EH (cell line): ENCODE data around the gene ULBP3.
"Not testable (repeated sequence)": the region's sequence is repeated elsewhere in the genome, so short reads cannot be mapped to it uniquely, and the experiment has no call there.

Experiments
- DNase-seq: peaks from one replicate; pipeline ENCODE4 v3.0.0-alpha.2; 2015; ENCODE audit warnings: low read depth

Gene ULBP3

DNA sequence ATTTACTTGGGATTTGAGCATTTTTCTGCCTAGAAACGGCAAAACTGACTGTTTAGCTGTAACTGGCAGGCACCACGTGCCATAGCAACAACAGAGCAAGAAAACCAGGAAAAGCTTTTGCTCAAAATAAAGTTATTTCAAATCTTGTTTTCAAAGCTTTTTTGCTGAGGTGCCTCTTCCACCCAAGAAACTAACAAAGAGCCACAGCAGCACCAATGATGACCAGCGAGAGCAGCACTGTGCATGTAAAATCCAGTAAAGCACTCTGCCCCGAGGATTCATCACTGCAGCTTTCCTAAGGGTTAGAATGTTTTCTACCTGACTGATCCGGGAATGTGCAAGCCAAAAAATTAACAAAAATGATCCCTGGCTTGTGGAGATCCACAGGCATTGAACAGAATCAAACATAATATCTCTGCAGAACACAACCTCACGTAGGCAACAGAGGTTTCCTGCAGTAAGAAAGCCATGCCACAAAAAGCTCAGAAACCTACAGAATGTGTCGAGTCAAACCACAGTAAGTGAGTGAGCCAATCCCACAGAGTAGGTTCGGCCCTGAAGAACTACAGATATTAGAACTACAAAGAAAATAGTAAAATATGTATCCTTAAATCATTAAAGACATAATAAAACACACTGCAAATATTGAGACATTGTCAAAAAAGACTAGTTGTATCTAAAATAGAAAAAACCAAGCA is 7.4 kb upstream of the ULBP3 start:
- DNase-seq: no peak

DNA sequence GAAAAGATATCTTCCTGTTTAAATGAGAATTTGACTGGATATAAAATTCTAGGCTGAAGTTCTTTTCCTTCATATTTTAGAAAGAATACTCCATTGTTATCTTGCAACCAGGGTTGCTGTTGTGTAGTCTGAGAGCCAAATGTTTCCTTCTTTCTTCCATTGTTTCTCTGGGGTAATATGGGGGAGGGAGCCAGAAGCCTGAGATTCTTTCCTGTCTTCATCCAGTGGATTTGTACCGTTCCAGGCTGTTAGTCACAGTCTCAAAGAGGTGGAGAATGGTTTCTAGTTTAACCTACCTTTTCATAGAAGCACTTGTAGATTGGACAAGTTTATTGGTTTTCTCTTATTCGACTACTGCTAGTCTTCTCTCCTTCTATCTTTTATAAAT is 6.1 kb upstream of the ULBP3 start:
- no peak for DNase-seq

DNA sequence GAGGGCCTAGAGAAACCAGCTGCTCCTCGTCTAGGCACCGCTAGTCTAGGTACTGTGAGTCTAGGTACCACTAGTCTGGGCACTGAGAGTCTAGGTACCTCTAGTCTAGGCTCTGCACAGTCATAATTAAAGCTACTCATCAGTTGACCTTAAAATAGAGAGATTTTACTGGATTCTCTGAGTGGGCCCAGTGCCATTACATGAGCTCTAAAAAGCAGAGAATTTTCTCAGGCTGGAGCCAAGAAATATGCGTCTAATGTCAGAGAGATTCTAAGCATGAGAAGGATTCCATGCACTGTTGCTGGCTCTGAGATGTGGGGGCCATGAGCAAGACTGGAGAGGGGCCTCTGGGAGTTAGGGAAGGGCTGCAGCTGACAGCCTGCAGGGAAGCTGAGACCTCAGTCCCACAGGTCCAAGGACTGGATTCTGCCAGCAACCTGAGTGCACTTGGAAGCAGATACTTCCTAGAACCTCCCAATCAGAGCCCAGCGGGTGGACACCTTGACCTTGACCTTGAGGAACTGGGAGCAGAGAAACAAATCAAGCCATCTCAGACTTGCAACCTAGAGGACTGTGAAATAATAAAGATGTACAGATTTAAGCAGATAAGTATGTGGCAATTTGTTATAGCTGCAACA is 5.6 kb upstream of the ULBP3 start:
- DNase-seq: peak; percentile 13

DNA sequence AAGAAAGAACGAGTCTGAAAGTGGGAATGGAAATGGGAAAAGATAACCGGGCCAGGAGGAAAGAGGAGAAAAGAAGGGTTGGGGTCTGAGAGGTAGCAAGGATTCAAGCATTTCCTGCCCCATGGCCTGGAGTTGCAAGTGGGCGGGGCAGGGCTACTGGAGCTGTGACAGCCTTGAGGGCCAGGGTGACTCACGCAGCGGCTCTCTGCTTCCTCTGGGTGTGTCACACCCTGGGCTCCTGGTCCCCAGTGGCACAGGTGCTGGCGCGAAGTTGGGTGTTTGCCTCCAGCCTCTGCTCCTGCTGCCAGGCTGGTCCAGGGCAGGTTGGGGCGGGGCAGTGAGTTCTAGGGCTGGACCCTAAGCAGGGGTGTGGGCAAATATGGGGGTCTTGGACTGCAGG is 3.3 kb upstream of the ULBP3 start:
- peak; percentile 58 for DNase-seq

DNA sequence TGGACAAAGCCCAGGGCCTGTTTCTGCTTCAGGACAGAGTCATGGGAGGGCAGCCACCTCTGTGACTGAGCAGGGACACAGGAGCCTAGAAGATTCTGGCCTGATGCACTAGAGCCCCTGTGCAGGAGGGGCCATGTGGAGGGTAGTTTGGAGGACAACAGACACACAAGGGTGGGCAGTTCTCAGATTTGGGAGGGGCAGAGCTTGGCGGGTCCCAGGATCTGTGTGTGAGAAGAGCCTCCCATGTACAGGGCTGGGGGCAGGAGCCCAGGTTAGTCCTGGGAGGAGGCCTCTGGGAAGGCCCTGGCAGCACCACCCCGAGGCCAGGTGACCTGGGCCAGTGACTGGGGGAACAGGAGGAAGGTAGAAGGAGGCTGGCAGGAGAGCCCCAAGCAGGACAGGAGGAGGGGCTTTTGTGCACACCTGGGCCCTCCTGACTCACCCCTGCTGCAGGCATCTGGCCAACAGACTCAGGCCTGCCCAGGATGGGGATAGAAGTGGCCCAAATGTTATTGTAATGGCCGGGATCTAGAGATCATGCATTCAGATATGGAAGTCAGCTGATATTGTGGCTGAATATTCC is 1.4 kb upstream of the ULBP3 start:
- DNase-seq: no peak

DNA sequence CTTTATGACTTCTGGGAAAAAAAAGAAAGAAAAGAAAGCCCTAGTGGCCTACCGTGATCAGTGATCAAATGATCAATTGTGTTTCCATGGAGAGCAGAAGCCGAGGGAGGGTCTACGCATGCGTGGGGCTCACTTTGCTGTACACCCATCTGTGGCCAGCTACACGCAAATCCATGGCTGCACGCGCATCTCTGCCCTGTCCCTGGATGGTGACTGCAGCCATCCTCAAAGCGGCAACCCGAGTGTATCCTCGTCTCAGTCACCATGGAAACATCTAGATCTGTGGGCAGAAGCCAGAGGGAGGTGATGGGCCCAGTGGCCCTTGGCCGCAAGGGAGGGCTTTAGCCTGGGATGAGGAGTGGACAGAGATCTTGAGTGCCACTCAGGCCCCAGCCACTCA is 785 bp upstream of the ULBP3 start:
- no peak for DNase-seq

DNA sequence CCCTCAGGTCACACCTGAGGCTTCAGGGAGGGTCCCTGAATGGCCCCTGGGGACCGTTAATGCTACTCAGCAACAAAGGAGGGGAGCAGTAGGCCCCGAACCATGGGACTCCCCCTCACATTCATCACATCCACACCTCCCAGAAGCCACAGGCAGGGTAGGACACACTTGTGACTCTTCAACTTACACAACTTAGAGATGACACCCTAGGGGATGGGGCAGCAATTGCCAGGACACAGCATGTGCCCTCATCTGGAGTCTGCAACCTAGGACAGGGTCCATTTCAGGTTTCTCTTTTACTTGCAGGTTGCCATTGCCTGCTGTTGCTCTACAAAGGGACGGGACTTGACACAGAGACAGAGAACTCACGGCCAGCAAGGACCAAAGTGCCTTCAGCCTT is 770 bp downstream of the ULBP3 start:
- DNase-seq: peak; percentile 11

DNA sequence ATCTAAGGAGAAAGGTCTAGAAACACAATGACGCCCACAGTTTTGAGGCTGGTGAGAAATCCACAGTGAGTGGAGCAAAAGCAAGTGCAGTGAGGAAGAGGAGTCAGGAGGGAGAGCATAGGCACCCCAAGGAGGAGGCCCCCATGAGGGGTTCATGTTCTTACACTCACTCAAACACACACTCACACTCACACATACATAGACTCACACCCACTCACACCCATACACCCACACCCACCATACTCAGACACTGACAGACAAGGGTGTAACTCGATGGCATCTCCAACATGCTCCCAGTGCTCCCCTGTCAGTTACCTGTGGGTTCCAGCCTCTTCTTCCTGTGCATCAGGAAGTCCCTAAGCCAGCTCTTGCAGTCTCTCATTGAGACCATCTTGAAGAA is 3.8 kb downstream of the ULBP3 start:
- DNase-seq: no peak

DNA sequence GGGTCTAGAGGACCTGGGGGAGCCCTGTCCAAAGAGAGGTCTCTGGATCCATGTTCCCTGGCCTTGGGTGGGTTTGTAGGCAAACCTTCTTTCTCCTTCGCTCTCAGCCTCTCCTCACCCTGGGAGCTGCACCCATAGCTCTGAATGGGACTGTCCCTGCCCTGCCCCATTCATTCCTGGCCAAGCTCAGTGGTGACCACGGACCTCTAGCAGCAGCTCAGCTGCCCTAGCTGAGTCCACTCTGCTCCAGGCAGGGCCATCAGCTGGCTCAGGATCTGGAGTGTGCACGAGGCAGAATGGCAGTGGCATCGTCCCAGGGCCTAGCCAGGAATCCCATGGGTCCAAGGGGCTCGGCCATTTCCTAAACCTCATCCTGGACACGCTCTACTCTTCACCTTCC is 5.3 kb downstream of the ULBP3 start:
- DNase-seq: no peak

DNA sequence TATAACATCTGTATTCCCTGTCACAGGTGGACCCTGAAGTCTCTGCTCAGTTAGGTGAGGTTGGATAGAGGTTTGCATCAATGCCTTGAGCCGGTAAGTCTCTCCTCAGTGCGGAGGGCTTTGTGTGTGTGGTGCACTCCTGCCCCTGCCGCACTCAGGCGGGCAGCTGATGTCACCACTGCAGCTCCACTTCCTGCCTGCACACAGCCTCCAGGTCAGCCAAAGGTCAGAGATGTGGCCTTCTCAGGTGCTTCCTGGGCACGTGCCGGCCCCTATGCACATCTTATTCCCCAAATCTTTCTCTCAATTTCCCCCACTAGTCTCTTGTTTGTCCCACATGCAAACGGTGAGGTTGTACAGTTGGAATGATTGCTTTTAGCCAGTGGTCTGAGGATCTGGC is 8.9 kb downstream of the ULBP3 start:
- not testable (repeated sequence) for DNase-seq

DNA sequence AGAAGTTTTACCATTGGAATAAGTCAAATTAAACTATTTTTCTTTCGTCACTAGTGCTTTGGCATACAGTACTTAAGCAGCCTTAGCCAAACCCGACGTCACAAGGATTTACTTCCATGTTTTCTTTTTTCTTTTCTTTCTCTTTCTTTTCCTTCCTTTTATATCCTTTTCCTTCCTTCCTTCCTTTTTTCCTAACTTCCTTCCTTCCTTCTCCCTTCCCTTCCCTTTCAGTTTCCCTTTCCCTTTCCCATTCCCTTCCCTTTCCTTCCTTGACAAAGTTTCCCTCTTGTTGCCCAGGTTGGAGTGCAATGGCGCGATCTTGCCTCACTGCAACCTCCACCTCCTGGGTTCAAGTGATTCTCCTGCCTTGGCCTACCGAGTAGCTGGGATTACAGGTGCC is 9.9 kb downstream of the ULBP3 start:
- DNase-seq: no peak

DNA sequence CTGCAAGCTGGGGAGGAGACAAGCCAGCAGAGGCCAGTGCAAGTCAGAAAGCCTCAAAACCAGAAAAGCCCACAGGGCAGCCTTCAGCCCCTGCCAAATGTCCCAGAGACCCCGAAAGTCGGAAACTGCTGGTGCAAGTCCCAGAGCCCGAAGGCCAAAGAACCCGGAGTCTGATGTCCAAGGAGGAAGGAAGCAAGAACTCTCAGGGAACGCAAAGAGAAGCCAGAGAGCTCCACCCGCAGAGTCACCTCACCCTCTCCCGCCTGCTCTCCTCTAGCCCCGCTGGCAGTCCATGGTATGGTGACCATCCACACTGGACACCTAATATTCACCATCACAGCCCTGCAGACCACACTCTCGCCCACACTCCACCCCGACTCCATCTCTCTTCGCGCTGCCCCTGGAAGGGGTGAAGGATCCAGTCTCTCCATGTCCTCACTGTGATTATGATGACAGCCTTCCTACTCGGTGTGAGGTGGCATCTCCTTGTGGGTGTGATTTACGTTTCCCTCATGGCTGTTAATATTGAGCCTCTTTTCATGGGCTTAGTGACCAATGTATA is 10.6 kb downstream of the ULBP3 start:
- DNase-seq: no peak

DNA sequence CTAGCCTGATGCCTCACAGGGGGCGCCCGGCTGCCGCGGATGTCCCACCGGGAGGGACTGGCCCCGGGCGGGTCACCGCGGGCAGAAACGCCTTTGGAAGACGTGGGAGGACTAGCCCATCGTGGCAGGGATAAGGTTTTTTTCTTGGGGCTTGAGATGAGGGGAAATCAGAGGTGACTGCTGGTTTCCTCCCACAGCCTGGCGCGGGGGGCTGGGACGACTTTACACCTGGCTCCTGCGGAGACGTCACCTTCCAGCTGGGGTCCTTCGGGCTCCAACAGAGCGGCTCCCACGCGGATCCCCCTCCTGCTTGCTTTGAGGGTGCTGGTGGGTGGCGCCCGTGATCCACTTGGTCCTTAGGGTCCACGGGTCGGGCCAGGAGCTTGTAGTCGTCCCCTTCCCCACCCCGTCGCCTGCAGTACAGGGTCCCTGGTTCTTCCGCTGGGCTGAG is 11.4 kb downstream of the ULBP3 start:
- no peak for DNase-seq

DNA sequence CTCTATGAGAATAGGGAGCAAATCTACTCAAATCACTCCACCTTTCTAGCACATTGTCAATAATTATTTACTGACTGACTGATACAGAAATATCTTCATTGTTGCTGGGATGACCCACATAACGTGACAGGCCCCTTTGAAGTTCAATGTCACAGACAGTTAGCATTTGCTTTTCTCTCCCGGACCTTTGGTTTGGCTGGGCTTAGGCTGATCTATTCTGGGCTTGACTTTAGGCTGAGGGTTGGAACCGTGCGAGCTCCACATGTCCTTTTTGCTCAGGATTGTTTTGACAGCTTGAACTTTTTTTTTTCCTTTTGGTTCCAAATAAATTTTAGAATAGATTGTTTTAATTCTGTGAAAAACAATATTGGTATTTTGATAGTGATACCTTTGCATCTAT is 12.0 kb downstream of the ULBP3 start:
- DNase-seq: no peak

DNA sequence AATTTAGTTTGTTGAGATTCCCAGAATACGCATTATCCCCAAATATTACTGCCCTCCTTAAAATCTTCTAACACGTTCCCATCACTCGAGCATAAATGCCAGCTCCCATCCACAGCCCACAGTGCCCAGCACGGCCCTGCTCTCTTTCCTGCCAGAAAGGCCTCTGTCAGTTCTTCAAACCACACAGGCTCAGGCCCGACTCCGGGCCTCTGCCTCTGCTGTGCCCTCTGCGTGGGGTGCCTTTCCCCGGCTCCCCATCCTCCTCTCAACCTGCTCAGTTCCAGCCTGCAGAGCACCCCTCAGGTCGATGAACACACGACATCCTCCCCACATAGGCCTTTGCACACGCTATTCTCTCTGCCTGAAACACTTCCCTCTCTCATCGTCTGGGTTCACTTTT is 12.8 kb downstream of the ULBP3 start:
- DNase-seq: no peak

DNA sequence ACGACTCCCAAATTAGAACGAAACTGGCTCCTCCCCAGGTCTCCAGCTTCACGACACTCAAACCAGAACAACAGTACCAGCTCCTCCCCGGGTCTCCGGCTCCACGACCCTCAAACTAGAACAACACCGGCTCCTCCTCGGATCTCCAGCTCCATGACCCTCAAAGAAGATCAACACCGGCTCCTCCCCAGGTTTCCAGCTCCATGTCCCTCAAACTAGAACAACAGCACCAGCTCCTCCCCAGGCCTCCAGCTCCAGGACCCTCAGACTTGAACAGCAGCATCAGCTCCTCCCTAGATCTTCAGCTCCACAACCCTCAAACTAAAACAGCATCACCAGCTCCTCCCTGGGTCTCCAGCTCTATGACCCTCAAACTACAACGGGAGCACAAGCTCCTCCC is 13.8 kb downstream of the ULBP3 start:
- DNase-seq: no peak

DNA sequence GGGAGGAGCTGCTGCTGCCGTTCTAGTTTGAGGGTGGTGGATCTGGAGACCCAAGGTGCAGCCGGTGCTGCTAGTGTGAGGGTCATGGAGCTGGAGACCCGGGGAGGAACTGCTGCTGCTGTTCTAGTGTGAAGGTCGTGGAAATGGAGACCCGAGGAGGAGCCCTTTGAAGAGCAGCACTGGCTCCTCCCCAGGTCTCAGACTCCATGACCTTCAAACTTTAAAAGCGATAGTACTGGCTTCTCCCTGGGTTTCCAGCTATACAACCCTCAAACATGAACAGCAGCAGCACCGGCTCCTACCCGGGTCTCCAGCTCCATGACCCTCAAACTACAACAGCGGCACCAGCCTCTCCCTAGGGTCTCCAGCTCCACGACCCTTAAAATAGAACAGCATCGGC is 15.5 kb downstream of the ULBP3 start:
- no peak for DNase-seq

DNA sequence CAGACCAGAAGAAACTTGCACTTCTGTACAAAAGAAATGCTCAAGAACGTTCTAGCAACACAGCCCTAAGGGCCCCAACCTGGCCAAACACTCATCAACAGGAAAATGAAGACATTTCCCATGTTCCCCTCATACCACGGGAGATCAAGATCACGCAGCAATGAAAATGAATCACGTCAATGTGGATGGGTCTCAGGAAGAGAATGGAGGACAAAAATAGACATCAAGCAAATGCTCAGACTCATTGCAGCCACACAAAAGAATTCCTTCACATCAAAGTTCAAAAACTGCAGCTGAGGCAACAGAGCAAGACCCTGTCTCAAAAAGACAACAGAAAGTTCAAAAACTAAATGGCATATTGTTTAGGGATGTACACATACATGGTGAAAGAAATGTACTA is 18.1 kb downstream of the ULBP3 start:
- no peak for DNase-seq

DNA sequence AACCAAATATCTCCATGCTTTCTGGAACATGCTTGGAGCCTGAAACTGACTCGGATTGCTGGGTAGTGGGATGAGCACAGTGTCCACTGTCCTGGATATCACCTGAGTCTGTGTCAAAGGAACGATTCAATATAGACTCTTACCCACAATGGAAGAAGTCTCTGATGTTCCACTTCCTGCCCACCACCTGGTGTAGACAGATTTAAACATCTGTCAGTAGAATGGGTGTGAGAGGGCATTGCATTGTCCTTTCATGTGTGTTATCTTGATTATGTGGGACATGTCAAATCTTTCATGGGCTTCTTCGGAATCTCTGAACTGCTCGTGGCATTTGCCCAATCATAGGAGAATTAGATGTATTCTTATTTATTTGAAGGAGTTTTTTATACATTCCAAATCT is 20.8 kb downstream of the ULBP3 start:
- no peak for DNase-seq

DNA sequence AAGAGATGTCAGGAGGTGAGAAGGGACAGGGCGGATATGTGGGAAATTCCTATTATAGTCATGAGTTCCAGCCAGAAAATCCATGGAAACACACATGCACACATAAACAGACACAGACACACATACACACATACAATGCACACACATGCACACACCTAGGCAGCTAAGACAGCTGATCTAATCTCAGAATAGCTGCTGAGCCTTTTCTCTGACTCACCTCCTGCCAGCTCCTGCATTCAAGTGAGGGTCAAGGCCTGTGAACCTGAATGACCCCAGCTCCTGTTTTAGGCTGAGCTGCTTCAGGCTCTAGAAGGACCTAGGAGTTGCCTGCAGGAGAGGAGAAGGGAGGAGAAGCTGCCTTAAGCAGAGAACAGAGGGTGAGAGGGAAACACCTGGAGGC is 22.0 kb downstream of the ULBP3 start:
- no peak for DNase-seq

DNA sequence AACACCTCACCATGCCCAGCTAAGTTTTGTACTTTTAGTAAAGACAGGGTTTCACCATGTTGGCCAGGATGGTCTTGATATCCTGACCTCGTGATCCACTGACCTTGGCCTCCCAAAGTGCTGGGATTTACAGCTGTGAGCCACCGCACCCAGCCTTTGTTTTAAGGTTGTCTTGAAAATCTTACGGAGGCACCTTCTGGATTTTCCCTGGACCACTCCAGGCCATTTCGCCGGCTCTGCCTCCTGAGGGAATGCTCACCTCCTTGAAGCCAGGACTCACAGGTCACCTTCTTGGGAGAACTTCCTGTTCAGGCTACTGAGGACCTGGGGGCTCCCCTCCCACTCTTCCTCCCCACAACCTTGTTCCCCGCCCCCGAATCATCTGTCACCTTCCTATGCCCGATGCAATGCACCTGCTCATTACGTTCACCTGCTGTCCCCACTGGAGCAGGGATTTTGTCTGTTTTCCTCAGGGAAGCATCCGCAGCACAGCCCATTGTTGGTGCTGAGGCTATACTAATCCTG is 24.2 kb downstream of the ULBP3 start:
- no peak for DNase-seq

DNA sequence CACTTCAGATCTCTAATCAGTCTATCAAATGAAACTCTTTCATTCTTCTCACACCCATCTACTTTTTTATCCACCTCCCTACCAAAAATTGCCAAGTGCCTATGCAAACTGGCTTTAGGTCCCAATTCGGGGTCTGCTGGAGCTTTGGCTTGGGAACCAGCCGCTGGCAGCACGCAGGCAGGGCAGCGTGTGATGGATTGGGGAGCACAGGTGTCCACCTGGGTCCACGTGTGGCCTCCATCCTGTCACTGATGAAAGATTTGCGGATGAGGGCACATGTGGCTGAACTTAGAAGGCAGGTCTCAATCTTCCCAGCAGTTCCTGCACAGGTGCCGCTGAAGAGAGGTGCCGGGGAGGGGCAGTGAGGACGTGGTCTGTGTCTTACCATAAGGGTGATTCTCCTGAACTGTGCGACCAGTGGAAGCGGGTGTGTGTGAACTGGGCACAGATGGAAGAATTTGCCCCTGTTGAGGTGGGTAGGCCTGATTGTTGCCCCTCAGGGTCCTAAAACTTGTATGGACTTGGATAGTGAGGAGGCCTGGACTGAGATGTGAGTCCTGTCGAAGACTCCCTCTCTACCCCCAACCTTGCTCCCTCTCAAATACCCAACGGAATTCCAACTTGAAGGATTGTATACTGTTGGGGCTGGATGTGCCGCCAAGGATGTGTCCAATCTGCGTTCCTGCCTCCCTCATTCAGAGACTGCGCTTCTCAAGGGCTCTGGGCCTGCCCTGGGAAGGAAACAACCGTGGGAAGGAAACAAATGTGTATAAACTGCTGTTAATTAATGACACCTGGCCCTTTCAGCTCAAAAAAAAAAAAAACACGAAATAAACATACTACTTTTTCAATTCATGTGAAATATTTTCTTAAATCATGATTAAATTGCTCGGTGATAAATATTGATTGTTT is 25.2 kb downstream of the ULBP3 start:
- DNase-seq: no peak
